ENCODE results near the gene SPRED2. TPM values are rescaled to one million over a fixed set of nuclear protein-coding genes. Genes with fewer than 3 reads are reported as not detected.
A peak's percentile ranks its signal among the peaks of the same experiment; 100 is the strongest.

Gene SPRED2
- total and polyA plus RNA-seq, 2 experiments from 2014 or later, result 19.7 to 20.3 TPM

GRCh38 chr2:65435625-65436168 is 3.3 kb upstream of the SPRED2 start:
- Histone ChIP-seq H3K9ac (peak overlapping the region; percentile 95), H3K27ac (peak overlapping the region; percentile 98), H4K20me1 (ENCODE audit: insufficient read depth) (no peaks in the 10 kb centered on the region), H3K9me3 (ENCODE audit: low read depth) (no peaks in the 10 kb centered on the region), H3K4me1 (ENCODE audit: insufficient read depth) (peaks cover 7% of the 10 kb centered on the region), H3K4me2 (ENCODE audit: unreplicated experiment) (peak overlapping the region; percentile 99), H3K79me2 (ENCODE audit: insufficient read depth) (peaks cover 22% of the 10 kb centered on the region), H3K36me3 (ENCODE audit: low read depth) (no peaks in the 10 kb centered on the region), H3K27me3 (replicated peaks; ENCODE audit: insufficient read depth) (no peaks in the 10 kb centered on the region), H3K9me2 (ENCODE audit: insufficient read depth) (no peaks in the 10 kb centered on the region), H3K4me3 (peak overlapping the region; percentile 86), H3F3A (ENCODE audit: insufficient read depth) (peaks cover 26% of the 10 kb centered on the region), H2AFZ (peak overlapping the region; percentile 86)
- in situ Hi-C loops (cut with MboI), result no loop called here
- WGBS, 2 experiments (ENCODE audit: low coverage in 1 of 2, low lambda C conversion rate in 2 of 2, missing lambda C conversion rate in 2 of 2), result 0 to 2% methylated on average over 35 to 36 of the region's 42 CpGs
- DNase-seq, result peak; percentile 93
- no peak for TF ChIP-seq EZH2 (IDR thresholded peaks at IDR 0.05; ENCODE audit: insufficient read depth, poor library complexity, severe bottlenecking)
- TF ChIP-seq EZH2phosphoT487 (IDR thresholded peaks at IDR 0.05; ENCODE audit: insufficient read depth, low read depth), result no peak

- in situ Hi-C loops (cut with MboI), result no loop called here
Observed at GRCh38 chr2:65434592-65435241, 2.3 kb upstream of the SPRED2 start.

GRCh38 chr2:65431421-65432226 is 775 bp downstream of the SPRED2 start:
- H3K79me2 ChIP-seq (ENCODE audit: insufficient read depth), result peaks cover 63% of the 10 kb centered on the region

More at GRCh38 chr2:65434592-65435241, 2.3 kb upstream of the SPRED2 start:
- 78 to 90% methylated on average over 3 of the region's 3 CpGs for WGBS, 2 experiments (ENCODE audit: low coverage in 1 of 2, low lambda C conversion rate in 2 of 2, missing lambda C conversion rate in 2 of 2)
- TF ChIP-seq EZH2phosphoT487 (IDR thresholded peaks at IDR 0.05; ENCODE audit: insufficient read depth, low read depth), result no peak
- TF ChIP-seq EZH2 (IDR thresholded peaks at IDR 0.05; ENCODE audit: insufficient read depth, poor library complexity, severe bottlenecking), result no peak
- Histone ChIP-seq H3K4me2 (ENCODE audit: unreplicated experiment) (peak overlapping the region; percentile 99), H3K79me2 (ENCODE audit: insufficient read depth) (peaks cover 32% of the 10 kb centered on the region), H2AFZ (peak overlapping the region; percentile 86; the same call in 1 of the 2 replicates), H4K20me1 (ENCODE audit: insufficient read depth) (no peaks in the 10 kb centered on the region), H3K4me1 (ENCODE audit: insufficient read depth) (peaks cover 14% of the 10 kb centered on the region), H3K4me3 (0 out of 2 replicates have a peak overlapping the region, but pooled peaks have one; percentile 86), H3K9ac (peak overlapping the region; percentile 95; the same call in 1 of the 2 replicates), H3K27ac (no peak overlapping the region), H3K27me3 (replicated peaks; ENCODE audit: insufficient read depth) (no peaks in the 10 kb centered on the region), H3F3A (ENCODE audit: insufficient read depth) (peaks cover 35% of the 10 kb centered on the region), H3K9me3 (ENCODE audit: low read depth) (no peaks in the 10 kb centered on the region), H3K9me2 (ENCODE audit: insufficient read depth) (no peaks in the 10 kb centered on the region), H3K36me3 (ENCODE audit: low read depth) (no peaks in the 10 kb centered on the region)
- DNase-seq, result no peak

More at GRCh38 chr2:65431421-65432226, 775 bp downstream of the SPRED2 start:
- Histone ChIP-seq H3K36me3 (ENCODE audit: low read depth) (no peaks in the 10 kb centered on the region), H3K9me3 (ENCODE audit: low read depth) (no peaks in the 10 kb centered on the region), H3K4me1 (ENCODE audit: insufficient read depth) (peaks cover 18% of the 10 kb centered on the region; the same call in 1 of the 2 replicates), H2AFZ (peak overlapping the region; percentile 99), H3K27ac (peak overlapping the region; percentile 72), H4K20me1 (ENCODE audit: insufficient read depth) (no peaks in the 10 kb centered on the region; the same call in 1 of the 2 replicates), H3K9ac (peak overlapping the region; percentile 88), H3K27me3 (replicated peaks; ENCODE audit: insufficient read depth) (no peaks in the 10 kb centered on the region), H3K9me2 (ENCODE audit: insufficient read depth) (no peaks in the 10 kb centered on the region), H3K4me2 (ENCODE audit: unreplicated experiment) (peak overlapping the region; percentile 76), H3K4me3 (peak overlapping the region; percentile 97), H3F3A (ENCODE audit: insufficient read depth) (peaks cover 25% of the 10 kb centered on the region)
- peak; percentile 77 for DNase-seq
- no peak for TF ChIP-seq EZH2 (IDR thresholded peaks at IDR 0.05; ENCODE audit: insufficient read depth, poor library complexity, severe bottlenecking)
- TF ChIP-seq EZH2phosphoT487 (IDR thresholded peaks at IDR 0.05; ENCODE audit: insufficient read depth, low read depth), result no peak
- 1 to 2% methylated on average over 39 to 62 of the region's 71 CpGs for WGBS, 2 experiments (ENCODE audit: low coverage in 1 of 2, low lambda C conversion rate in 2 of 2, missing lambda C conversion rate in 2 of 2)
- in situ Hi-C loops (cut with MboI), result no loop called here
